HG02938 (cell line): ENCODE measurements around the gene SCAF11.

Source experiments
- ATAC-seq: cut with Tn5 transposase; IDR thresholded peaks from one replicate; pipeline ENCODE4 v1.9.1; 2021; ENCODE audit warnings: mild to moderate bottlenecking, moderate library complexity; ENCODE audit not compliant: unreplicated experiment

The SCAF11 gene

DNA sequence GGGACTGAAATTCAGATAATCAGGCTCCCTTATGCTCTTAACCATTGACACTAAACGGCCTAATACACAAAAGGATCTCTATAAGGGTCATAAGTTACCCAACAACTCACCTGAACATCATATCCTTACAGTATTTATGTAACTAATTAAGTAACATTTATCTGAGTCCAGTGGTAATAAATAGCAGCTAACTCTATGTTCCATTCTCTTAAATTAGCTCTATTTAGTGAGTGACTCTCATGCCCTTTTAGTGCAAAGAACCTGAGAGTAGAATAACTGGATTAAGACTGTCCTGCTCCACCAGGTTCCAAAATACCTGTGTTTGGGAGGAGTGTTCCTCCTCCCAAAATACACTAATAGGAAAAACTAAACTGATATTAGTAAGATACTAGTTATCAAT is 9.8 kb downstream of the SCAF11 start:
- ATAC-seq, result no peak

DNA sequence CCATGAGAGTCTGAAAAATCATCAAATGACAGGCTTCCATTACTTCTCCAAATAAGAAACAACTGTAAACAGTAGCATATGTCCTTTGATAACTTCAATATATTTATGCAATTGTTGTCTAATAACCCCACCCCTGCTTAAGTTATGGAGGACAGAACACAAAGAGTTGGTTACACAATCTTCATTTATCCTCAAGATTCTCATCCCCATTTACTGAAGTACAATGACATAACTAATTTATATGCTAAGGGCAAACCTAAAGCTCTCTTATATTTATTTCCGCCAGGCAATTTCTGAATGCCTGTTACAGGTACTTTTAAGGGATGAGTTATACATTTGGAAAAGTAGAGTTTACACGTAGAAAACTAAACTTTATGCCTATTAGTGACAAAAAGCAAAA is 12.3 kb downstream of the SCAF11 start:
- ATAC-seq, result no peak

DNA sequence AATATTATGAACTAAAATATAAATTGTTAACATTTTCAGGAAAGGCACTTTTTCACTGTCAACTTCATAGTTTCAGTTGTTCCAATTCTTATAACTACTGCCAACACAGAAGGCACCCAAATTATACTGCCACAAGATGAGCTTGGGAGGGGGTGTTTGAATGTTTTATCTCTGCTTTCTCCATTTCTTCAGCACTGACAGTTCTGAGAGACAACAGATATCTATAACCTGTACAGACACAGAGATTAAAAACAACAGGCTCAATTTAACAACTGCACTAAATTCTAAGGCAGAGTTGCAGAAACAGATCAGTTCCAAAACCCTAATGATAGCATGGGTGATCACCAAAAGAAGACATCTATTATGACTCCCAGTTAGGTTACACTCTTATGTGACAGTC is 12.8 kb downstream of the SCAF11 start:
- ATAC-seq, result no peak

DNA sequence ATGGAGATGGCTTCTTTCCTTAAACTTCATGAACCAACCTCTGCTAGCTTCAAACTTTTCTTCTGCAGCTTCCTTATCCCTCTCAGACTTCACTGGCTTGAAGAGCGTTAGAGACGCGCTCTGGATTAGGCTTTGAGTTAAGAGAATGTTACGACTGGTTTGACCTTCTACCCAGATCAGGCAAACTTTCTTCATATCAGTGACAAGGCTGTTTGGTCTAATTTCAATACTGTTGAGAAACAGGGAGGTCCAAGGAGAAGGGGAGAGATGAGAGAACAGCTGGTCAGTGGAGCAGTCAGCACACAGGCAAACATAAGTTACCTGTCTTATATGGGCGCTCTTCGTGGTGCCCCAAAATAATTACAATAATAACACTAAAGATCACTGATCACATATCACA is 14.9 kb downstream of the SCAF11 start:
- no peak for ATAC-seq

DNA sequence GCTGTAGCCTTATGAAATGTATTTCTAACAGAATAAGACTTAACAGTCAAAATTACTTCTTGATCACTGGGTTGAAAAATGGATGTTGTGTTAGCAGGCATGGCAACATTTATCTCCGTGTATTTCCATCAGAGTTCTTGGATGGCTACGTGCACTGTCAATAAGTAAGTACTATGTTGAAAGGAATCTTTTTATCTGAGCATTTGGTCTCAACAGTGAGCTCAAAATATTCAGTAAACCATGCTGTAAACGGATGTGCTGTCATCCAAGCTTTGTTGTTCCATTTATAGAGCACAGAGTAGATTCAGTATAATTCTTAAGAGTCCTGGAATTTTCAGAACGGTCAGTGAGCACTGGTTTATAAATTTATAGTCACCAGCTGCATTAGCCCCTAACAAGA is 15.5 kb downstream of the SCAF11 start:
- no peak for ATAC-seq

DNA sequence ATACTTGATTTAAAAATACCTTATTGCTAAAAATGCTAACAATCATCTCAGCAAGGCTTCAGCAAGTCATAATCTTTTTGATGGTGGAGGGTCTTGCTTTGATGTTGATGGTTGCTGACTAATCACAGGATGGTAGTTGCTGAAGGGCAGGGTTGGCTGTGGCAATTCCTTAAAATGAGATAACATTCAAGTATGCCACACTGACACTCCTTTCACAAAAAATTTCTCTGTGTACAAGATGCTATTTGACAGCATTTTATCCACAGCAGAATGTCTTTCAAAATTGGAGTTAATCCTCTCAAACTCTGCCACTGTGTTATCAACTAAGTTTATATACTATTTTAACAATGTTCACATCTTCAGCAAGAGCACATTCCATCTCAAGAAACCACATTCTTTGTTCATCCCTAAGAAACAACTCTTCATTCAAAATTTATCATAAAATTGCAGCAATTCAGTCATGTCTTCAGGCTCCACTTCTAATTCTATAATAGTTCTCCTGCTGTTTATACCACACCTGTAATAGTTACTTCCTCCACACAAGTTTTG is 16.1 kb downstream of the SCAF11 start:
- no peak for ATAC-seq

DNA sequence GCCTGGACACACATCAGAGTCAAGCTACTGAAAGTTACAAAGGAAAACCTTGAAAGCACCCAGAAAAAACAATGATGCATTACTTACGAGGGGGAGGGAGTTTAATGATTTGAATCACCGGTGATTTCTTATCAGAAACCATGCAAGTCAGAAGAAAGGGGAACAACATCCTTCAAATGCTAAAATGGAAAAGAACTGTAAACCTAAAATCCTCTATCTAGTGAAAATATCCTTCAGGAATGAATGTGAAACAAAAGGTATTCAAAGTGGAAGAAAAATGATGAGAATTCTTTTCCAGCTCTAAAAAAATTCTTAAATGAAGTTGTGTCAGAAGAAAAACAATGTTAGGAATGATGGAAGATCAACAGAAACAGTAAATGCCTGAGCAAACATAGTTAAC is 16.8 kb downstream of the SCAF11 start:
- ATAC-seq, result no peak

DNA sequence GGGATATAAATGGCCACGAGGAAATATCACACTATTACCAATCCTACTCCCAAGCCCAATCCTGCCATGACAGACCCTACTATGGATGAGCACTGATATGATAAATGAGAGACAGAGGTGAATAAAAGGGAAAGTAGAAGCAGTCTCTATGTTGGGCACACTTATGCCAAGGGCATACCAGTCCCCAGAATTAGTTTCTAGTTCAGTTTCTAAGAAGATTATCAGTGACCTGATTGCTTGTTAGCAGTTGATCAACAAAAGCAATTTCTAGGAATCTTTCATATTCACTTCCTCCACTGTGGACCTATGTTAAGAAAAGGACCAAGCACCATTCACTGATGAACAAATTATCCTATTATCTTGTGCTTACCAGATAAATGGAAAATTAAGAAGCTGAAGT is 20.0 kb downstream of the SCAF11 start:
- no peak for ATAC-seq

DNA sequence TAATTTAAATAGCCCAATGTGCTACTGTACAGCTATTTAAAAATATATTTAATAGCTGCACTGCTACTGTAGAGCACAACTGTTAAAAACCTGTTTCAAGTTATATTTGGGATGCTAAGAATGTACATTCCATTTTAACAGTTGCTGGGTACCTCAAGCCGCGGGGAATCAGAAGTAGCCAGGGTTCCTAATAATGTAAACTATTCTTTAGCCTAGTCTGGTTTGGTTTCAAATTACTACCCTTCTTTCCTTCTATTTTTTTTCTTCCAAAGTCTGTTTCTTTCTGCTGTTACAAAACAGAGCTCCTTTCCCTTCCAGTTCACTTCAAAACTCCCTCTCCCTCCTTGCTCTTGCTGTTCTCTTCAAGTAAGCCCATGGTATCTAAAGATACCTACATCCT is 21.3 kb downstream of the SCAF11 start:
- ATAC-seq, result no peak

DNA sequence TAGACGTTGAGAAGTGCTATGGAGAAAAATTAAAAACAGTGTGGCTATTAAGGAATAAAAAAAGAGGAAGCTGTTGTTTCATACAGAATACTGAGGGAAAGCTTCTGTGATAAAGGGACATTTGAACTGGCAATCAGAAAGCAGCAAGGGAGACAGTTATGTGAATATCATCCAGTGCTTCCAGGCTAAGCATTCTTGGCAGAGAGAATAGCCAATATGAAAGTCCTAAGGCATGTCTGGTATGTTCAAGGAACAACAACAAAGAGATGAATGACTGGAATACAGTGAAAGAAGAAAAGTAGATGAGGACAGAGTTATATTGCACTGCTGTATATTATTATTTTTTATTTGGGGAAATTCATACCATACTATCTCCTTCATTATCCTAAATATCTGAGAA is 23.9 kb downstream of the SCAF11 start:
- no peak for ATAC-seq

DNA sequence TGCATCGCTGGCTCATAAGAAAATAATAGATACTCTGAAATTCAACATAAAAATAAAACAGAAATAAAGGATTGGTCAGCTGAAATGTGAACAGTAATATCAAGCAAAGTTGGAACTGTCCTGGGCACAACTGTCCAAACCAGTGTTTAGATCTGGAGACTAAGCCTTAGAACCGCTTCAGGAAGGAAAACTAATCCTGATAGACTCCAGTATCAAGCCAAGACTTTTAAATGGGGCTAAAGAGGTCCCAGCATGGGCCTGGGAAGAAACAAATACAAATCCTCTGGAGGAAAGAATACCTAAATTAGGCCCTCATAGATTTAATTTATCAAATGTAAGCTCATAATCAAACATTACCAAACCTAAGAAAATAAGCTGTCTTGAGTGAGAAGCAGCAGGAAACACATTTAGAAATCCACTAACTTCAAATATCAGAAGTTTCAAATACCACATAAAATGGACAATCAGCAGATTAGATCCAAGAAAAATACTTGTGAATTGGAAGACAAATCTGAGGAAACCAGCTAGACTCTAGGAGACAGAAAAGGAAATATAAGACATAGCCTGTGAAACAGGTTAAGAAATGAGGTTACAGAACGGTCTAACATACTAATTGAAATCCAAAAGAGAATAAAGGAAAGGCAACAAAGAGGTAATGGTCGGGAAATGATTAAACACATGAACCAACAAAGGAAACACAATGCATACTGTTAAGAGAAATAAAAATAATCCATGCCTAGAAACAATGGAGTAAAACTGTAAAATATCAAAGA is 27.6 kb downstream of the SCAF11 start:
- ATAC-seq, result no peak

DNA sequence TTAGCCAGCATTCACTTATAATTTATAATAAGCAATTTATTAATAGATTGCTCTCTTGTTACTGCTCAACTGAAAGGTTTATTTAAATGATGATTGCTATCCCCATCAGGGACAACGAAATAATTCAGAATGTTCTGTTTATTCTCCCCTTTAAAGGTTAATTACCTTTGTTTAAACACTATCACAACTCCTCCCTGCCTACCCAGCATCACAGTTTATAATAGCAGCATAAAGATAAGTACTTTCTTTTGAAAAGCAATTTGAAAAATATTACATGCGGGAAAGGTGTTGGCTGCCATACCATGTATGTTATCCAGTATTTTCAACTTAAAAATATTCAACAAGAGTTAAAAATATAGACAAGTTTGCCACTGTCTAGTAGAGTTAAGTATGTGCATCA is 30.6 kb downstream of the SCAF11 start:
- no peak for ATAC-seq

DNA sequence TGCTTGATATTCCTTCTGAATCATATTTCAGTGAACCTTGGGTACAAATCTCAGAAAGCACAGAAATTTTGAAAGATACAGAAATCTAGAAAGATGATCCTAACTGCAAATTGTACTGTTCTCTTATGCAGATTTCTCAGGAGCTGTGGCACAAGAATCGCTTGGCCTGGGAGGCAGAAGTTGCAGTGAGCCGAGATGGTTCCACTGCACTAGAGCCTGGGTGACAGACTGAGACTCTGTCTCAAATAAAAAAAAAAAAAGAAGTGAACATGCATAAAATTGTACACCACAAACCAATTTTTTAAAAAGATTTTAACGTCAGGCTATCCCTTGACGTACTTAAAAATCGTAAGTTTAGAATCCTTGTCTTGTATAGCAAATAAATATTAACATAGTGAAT is 31.3 kb downstream of the SCAF11 start:
- ATAC-seq, result no peak

DNA sequence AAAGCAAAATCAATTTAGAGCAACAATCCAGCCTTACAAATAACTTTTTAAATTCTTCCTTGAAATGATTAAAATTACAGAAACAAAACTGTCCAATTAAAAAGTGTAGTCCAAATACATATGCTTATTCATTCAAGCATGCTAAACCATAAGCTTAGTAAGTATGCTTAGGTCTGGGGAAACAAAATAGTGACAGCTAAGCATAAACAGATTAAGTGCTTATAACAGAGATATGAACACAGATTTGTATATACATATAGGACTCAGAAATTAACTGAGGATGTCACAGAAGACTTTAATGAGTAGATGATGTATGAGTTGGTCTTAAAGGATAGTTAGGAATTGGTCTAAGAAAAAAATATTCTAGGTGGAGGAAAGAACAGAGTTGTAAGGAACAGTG is 41.8 kb downstream of the SCAF11 start:
- ATAC-seq, result no peak

DNA sequence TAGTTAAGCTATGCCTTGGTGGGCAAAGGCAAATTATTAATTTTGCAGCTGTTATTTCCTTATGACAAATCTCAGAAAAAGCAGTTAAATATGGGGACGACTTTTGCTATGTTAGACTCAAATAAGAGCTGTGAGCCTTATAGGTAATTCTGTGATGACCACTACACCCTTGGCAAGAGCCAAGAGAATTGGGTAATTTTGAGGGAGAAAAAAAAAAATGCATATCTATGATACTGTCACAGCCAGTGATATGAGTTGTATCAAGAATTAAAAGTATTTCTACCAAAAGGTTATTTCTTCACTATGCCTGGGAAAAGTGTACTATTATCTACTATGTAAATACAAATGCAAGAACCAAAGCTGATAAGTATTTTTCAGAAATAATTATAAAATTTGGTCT is 43.9 kb downstream of the SCAF11 start:
- ATAC-seq, result no peak

DNA sequence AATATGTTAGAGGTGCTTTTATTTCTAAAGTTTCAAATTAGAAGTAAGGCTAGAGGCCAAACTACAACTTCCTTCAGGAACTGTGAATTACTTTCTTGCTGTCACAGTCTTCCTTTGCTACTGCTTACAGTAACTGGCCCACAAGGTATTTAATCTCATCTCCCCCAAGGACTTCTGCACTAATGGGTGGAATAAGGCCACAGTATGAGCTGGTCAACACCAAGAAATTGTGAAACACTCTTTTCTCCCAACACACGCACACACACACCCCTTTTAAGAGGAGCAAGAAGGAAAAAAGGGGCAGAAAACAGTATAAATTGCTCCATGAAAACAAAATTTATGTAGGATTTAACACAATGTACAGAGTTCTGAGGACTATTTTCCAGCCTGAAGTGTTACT is 45.6 kb downstream of the SCAF11 start:
- no peak for ATAC-seq

DNA sequence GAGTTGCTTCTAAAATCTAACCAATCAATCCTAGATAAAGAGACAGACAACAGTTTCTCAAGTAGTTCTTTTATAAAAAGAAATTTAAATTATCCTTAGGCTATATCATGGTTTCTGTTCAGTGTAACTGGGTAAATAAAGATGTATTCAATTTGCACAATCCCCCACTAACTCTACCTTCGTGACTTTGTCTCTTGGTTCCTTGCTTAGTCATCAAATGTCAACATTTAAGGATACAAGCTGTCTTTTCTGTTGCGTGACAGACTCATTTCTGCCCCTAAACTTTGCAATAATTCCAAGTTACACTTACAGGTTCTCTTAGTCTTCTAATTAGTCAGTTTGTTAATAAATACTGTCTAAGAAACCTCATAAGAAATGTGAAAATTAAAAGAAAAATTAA is 50.6 kb downstream of the SCAF11 start:
- ATAC-seq, result no peak

DNA sequence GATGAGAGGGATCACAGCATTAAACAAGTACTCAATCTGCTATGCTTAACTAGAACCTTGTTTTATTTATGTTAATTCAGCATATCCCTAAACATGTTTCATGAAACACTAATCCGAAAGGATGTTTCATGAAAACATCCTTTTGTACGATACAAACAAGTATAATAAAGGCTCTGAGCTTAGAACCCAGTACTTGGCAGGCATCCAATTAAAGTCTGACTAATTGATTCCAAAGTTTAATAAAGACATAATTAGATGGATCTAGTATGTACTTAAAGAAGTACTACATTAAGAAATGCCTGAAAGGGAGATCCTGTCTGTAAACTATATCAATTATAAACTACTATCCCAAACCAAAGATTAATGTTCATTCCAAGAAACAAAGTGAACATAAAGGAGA is 51.8 kb downstream of the SCAF11 start:
- no peak for ATAC-seq

DNA sequence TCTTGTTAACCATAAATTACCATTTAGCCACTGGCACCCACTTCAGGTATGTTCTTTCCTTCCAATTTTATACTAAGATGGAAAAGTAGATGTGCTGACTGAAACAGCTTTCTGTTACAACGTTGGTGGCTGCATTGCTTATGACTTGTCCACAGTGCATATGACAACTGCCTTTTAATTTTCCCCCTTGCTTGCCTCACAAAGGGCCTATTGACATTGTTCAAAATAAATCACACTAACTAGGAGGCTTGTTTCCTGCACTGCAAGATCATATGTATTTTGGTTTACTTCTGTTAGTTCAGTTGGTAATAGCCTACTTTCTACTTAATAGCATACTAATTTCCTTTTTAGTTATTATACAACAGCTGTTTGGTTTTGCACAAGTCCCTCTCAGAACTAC is 55.4 kb downstream of the SCAF11 start:
- ATAC-seq, result no peak

DNA sequence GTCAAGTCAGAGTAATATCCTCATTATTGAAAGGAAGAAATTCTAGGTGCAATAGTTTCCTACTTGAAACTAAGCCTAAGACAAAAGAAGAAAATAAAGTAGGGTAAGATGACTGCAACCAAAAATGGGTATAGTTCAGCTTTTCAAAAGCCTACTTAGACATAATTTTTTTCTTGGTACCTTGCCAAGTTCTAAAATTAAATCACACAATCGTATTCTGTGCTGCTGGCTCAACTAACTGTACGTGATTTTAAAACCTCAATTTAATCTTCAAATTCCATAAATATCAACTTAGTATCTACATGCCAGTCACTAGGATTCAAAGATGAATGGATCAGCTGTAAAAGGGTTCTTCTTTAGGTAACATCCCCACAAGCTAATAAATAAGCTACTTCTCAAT is 56.9 kb downstream of the SCAF11 start:
- no peak for ATAC-seq

DNA sequence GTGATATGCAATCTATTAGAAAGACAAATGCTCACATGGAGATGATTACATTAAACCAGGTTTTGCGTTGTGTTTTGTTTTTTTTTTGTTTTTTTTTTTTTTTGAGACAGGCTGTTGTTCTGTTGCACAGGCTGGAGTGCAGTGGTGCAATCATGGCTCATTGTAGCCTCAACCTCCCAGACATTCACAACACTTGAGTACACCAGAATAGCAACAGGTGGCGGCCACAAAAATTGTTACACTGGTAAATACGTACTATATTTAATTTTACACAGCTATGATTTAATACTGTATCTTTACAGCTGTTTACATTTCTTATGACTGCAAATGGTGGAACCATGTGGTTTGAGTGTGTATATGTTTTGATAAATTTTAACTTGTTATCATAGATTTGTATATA is 60.0 kb downstream of the SCAF11 start:
- no peak for ATAC-seq

DNA sequence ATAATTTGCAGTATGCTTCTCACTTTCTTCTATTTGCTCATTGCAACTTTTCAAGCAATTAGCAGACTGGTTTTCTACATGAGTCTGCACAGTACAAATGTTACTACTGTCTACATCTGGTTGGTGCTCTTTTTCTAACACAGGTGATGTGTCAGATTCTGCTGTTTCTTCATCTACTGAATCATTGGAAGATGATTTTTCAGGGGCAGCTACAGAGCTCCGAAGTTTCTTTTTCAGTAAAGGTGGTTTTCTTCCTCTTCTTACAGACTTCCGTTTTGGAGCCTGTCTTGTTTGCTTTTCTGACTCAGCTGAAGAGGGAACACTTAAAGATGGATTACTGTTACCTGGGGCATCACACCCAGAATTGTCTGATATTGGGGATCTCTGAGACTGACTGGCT is 62.1 kb downstream of the SCAF11 start:
- no peak for ATAC-seq

DNA sequence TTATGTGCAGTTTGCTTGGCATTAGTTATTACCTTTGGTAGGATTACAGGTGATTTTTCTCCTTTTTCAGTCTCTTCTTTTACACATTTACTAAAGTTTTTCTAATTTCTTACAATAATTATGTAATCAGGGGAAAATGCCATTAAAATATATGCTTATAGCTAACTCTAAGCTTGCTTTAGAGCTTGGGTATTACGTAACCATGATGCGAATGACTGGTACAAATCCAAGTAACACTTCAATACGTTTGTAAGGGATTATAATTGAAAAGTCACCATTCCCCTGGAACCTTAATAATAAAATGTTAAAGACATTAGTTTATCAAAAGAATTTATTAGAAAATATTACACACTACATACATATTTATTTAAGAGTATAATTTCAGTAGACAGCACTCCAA is 71.6 kb downstream of the SCAF11 start:
- ATAC-seq, result no peak
